ENCODE measurements around the gene HOXA1. TPM values are rescaled to one million over a fixed set of nuclear protein-coding genes. Genes with fewer than 3 reads are reported as not detected.
A peak's percentile ranks its signal among the peaks of the same experiment; 100 is the strongest.

HOXA1 gene
- total RNA-seq, 1 experiment from 2014 or later: 5.6 TPM

DNA sequence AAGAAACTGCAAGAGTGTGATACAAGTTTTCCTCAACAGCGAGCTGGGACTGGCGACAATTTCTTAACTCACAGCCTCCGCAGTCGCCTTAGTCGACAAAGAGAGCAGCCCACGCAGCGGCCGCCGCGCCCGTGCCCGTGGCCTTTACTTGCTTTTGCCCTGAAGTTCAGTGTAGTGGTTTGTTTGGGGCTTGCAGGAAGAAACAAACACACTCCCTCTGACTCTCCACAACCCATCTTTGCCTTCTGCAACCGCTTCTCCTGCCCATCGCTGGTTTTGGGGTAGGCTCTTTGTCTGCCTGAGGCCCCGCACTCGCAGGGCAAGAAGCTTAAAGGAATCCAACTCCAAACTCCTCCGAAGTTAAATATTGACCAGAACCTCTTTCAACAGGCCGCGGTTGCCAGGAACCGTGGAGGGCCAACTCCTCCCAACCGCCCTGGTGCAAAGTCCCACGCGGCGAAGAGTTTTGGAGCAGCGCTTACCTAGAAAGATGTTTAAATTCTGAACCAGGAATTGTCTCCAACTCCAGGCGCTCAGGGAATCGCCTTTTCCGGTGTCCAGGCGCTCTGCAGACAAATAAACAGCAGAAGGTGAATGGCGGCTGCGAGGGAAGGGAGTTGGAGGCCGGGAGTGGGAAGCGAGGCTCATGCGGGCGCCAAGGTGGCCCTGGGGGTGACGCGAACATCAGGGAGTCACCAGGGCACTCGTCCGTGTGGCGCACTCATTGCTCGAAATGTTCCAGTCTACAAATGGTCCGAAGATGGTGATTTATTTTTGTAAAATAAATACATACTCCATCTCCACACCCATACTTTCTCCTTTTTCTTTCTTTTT is 26.5 kb upstream of the HOXA1 start:
- in situ Hi-C loops (cut with HindIII; ENCODE audit: low pct_unique_long_range_greater_than_20kb, low sequenced_read_pairs): loop anchor here (10.0 kb wide), 1 partner anchor 267 kb away; no protein-coding TSS in a partner anchor
- DNase-seq (ENCODE audit: low read depth, low spot score): no peak

DNA sequence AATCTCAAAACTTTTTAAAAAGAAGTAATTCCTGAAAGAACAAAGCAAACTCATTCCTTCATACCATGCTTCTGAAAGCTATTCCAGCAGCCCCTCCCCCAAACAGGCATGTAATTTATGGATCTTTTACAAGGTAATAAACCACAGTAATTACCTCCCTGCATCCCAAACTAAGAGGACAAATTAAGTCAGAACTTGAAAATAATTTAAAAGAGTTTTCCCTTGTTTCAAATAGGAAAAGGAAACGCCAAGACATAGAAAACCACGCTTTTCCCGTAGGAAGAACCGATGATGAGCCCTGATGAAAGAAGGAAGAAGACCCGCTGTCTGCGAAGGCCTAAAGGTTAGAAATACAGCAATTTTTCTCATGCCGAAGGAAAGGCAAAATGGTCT is 25.9 kb upstream of the HOXA1 start:
- no peak for DNase-seq (ENCODE audit: low read depth, low spot score)
- in situ Hi-C loops (cut with HindIII; ENCODE audit: low pct_unique_long_range_greater_than_20kb, low sequenced_read_pairs): loop anchor here (10.0 kb wide), 1 partner anchor 267 kb away; no protein-coding TSS in a partner anchor

DNA sequence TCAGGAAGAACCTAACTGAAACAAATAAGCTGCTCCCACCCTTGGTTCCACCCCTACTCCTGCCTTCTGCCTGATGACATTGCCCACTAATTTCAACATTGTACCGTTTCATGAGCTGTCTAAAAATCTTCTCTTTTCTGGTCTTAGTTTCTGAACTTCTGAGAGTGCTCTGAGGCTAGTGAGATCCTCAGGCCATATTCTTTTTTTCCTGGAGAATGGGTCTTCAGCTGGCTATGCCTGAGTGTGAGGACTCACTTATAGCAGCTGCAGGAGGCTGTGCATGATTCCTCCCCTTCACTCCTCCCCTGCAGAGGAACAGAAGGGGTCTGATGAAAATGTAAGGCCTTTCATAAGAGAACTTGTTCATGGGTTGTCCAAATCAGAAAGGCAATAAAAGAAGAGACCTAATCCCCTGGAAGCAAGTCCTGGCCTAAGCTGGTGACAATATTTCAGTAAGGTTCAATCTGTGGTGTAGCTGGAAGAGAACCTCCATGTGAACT is 23.7 kb upstream of the HOXA1 start:
- in situ Hi-C loops (cut with HindIII; ENCODE audit: low pct_unique_long_range_greater_than_20kb, low sequenced_read_pairs): no loop called here
- no peak for DNase-seq (ENCODE audit: low read depth, low spot score)

DNA sequence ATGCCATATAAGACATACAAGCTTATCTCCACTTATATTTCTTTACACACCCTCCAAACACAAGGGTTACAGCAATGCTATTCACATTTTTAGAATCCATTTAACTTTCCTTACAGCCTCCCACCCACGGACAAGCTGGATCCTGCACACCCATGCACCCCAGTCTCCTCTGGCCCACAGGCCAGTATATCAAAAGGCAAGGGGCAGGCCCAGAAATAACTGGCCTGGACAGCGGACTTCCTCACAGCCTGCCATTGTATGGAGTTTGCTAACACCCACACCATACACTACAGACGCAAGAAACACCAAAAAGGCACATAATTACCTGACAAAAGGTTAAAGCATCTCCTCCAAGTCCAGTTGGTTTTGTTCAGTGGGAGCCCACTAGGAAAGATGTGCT is 22.8 kb upstream of the HOXA1 start:
- no peak for DNase-seq (ENCODE audit: low read depth, low spot score)
- in situ Hi-C loops (cut with HindIII; ENCODE audit: low pct_unique_long_range_greater_than_20kb, low sequenced_read_pairs): no loop called here

DNA sequence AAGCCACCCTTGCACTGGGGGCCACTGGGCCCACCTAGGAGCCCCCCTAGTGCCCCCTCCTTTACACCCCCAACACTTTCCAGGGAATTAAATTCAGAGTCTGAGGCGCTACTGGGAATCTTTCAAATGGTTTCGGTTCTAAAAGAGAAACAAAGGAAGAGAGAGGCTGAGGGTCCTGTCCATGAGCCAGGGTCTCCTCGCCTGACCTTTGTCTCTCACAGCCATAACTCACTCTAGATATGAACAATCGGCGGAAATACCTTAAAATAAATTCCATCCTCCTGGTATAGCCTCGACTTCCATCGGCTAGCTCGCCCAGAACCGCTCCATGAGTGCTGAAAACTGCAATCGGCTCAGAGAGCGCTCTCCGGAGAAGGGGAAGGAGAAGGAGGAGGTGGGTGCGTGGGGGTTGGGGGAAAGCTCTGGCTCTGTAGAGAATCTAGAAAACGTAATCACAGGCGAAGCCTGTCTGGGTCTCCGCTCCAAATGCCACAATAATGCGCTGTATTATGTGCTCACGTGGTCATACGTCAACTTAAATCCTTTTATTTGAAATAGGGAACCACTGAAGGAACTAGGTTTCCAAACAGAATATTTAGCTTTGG is 22.2 kb upstream of the HOXA1 start:
- no peak for DNase-seq (ENCODE audit: low read depth, low spot score)
- in situ Hi-C loops (cut with HindIII; ENCODE audit: low pct_unique_long_range_greater_than_20kb, low sequenced_read_pairs): no loop called here

DNA sequence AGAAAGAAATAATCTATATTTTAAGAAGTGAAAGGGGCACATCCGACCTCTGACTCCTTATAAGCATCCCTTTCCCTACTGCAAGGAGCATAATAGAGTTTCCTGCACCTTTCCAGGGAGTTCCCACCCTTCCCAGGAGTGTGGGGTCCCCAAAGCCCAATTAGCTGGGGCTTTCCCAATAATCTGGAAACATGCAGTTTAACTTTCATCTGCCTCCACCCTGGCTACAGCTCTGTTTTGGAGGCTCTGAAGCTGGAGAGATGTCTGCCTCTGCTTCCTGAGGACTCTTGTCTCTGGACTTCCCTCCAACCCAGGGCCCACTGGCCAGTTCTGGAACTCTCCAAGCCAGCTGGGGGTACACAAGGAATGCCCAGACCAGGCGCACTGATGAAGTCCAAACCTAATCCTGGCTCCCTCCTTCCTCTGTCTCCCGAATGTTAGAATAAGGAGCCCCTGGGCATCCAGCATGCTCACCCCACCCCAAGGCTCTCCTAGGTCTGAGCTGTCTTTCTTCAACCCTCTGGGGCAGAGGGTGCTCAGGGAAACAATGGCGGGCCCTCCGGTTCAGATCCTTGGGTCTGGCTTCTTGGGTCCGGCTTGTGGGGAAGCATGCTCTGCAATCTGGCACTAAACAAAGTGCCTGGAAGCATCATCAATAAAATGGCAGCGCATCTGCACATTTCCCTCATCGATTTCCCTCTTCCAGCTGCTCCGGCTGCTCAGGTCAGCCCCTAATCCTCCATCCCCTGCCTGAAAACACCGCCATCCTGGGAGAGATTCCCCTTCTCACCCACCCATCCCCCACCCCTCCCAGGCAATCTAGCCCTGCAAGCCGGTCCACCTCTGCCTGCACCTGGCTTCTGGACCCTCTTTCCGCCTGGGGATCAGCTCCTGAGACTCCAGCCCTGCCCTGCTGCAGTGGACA is 21.4 kb upstream of the HOXA1 start:
- DNase-seq (ENCODE audit: low read depth, low spot score): no peak
- in situ Hi-C loops (cut with HindIII; ENCODE audit: low pct_unique_long_range_greater_than_20kb, low sequenced_read_pairs): no loop called here

DNA sequence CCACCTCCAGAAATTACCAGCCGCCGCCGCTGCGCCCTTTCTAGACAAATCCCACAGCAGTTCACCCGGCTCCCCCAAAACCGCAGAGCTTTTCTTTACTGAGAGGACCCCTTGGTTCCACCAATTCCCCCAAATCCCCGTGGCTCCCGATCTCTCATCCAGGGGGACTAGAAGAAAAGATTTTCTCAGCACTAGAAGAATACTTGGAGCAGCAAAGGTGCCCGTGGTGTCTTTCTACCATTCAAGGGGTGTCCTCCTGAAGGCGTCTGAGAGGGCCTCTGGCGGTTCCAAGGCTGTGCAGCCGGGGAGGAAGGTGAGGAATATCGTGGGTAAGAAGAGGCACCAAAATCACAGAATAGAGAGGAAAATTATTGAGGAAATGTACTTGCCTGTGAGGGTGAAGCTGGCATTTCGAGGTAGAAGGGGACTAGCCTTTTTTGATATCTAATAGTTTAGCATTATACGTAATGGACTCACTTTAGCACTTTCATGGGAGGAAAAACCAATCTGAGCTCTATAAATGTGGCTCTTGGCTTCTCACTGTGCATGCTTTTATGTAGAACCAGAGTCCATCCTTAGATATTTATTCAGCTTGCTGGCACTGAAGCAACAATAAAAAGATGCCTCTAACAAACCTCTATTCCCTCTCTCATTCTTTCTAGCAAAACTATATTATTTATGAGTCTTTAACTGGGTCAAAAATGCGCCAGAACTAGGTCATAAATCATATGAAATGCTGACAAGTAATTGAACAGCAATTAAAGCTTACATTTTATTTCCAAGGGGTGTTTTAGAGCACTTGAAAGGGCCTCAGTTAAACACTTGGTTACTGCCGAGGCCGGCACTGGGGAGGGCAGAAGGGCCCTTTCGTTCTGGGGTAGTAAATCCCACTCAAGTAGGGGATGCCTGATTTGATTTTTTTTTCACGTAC is 20.5 kb upstream of the HOXA1 start:
- in situ Hi-C loops (cut with HindIII; ENCODE audit: low pct_unique_long_range_greater_than_20kb, low sequenced_read_pairs): no loop called here
- DNase-seq (ENCODE audit: low read depth, low spot score): no peak

DNA sequence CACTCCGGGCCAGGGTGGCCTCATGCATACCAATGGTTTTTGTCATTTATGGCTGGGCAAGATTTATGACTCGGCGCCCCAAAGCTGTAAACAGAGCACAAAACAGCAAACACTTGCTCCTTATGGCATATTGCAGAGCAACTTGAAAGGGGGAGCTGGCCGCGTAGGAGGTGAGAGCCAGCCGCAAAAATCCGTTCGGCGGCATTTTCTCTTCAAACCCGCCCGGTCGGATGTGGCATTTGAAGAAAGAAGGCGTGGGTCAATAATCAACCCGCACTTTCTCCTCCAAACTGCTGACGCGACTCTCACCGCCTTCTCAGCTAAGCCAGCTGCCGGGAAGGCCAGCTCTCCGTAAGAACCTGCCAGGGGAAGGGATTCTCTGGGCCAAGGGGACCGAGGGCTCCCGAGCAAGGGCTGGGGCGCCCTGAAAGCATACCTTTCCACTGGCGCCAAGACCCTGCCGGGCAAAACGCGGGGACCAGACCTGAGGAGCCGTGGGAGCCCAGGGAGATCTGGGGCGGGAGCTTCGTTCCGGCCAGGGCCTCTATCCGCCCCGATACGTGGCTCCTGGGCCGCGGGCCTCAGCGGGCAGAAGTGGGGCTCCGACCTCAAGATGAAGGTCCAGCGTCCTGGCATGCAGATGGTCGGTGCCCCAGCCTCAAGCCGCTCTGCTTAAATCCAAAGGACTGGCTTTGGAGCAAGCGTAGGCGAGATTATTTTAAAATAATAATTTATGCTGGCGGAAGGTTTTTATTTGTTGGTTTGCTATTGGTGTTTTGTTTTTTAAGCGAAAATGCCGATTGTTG is 19.6 kb upstream of the HOXA1 start:
- in situ Hi-C loops (cut with HindIII; ENCODE audit: low pct_unique_long_range_greater_than_20kb, low sequenced_read_pairs): no loop called here
- DNase-seq (ENCODE audit: low read depth, low spot score): no peak

DNA sequence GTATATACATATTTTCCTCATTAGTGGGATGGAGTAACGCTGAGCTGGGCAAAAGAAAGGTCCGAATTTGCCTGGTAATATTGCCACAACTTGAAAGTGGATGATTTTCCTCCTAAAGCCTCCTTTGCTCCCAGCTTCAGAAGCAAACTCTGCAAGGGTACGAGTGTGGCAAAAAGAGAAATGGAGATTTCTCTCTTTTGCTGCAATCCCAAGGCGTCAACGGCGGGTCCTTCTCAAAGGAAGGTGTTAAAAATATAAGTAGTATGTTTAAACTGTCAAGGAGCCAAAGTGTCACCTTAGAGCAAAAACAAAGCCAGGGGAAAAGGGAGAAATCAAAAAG is 19.1 kb upstream of the HOXA1 start:
- in situ Hi-C loops (cut with HindIII; ENCODE audit: low pct_unique_long_range_greater_than_20kb, low sequenced_read_pairs): no loop called here
- no peak for DNase-seq (ENCODE audit: low read depth, low spot score)

DNA sequence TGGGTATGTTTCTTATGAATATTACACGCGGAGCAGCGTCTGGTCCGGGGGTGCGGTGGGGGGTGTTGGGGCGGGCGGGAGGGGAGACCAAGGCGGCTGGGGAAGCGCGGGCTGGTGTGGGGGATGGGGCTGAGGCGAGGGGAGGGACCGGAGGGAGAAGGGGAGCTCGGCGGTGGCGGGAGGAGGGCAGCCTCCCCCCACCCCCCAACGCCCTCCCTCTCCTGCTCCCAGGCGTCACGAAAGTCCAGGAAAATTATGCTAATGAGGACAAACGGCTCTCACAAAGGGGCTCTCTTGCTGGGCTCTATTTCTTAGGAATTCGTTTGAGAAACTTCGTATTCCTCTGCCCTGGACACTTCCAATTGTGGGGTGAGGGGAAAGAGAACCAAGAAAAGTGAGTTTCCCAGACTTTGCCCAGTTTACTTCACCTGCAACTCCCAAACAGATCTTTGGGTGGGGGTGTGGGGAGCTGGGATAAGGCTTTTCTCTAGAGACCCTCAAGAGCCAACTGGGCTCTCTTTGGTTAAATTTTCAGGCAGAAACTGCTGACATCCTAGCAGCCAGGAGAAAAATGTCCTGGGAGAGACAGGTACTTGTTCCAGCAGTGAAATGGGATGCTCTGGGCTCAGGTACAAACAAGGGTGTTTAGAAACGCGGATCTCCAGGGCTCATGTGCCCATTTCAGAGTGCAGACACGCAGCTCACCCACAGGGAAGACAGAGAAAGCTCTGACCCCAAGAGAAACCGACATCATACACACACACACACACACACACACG is 18.4 kb upstream of the HOXA1 start:
- DNase-seq (ENCODE audit: low read depth, low spot score): peak; percentile 65
- in situ Hi-C loops (cut with HindIII; ENCODE audit: low pct_unique_long_range_greater_than_20kb, low sequenced_read_pairs): no loop called here

DNA sequence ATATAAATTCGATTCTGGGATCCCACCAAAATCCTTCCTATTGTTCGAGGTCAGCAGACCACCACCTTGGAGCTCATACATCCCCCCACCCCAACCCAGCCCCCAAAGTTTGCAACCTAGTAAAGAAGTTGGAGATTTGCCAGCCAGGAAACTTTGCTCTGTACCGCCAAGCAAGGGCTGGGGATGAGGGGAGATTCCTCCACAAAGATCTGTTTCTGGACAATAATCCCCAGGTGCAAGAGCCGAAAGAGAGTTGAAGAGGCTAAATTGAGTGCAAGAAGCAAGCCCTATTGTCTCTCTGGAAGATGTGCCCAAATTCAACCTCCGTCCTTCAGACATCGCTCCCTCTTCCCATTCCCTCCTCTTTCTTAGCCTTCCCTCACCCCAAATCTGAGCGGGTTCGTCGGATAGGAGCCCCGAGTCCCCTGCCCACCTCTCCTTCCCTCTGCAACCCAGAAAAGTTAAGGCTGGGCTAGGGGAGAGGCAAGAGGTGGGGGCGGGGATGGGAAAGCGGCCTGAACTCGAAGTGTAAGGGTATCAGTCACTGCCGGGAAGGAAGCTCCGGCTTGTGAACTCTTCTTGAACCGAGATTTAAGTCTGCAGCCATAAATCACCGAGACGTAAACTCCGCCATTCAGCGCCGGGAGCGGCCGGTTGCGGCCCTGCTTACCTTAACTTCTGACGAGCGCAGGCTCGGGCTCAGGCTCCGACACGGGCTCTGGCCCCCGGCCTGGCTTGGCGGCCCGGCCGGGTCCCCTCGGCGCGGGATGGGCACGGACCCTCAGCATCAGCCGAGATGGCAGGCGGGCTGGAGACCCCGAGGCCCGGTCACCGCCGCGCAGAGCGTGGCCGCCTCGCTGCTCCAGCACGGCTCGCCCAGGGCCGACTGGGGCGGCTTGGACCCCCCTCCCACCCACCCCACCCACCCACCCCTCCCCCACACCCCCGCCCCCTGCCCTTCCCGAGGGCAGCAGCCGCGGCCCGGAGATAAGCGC is 17.5 kb upstream of the HOXA1 start:
- DNase-seq (ENCODE audit: low read depth, low spot score): peak; percentile 73
- in situ Hi-C loops (cut with HindIII; ENCODE audit: low pct_unique_long_range_greater_than_20kb, low sequenced_read_pairs): no loop called here

DNA sequence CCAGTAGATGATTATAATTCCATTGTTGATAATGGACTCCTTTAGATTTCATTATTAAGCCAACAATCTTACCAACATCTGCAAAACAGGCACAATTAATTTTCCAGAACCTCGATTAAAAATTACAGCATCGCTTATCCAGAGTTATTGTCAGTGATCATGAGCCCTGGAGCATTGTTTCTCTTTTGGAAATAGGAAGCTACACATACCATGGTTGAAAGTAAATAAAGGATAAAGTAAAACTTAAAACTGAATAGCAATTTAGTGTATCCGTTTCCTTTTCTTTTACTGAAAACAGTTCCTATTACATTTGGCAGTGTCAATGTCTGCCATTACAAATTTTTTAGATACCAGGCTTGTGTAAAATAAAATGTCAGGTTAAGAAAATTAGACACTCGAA is 16.6 kb upstream of the HOXA1 start:
- in situ Hi-C loops (cut with HindIII; ENCODE audit: low pct_unique_long_range_greater_than_20kb, low sequenced_read_pairs): no loop called here
- no peak for DNase-seq (ENCODE audit: low read depth, low spot score)

DNA sequence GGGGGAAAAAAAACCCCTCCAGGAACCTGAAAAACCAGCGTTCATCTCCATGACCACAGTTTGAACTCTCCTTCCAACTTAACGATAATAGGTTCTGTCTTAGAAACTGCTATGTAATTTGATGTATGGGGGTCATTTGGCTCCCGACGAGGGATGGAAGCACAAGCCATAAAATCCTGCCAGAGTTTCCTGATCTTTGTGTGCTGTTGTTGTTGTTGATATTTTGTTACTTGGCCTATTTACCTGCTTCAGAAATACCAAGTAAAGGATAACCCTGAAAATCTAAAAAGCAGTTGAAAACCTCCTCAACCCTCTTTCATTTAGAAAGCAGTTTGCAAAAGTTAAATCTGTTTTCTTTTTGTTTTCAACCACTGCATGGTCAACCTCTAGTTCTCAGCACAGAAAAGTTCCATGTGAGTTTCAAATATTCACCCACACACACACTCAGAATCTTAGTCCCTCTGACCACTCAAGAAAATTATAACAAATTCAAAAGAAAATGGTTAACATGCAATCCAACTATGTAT is 16.0 kb upstream of the HOXA1 start:
- in situ Hi-C loops (cut with HindIII; ENCODE audit: low pct_unique_long_range_greater_than_20kb, low sequenced_read_pairs): no loop called here
- no peak for DNase-seq (ENCODE audit: low read depth, low spot score)

DNA sequence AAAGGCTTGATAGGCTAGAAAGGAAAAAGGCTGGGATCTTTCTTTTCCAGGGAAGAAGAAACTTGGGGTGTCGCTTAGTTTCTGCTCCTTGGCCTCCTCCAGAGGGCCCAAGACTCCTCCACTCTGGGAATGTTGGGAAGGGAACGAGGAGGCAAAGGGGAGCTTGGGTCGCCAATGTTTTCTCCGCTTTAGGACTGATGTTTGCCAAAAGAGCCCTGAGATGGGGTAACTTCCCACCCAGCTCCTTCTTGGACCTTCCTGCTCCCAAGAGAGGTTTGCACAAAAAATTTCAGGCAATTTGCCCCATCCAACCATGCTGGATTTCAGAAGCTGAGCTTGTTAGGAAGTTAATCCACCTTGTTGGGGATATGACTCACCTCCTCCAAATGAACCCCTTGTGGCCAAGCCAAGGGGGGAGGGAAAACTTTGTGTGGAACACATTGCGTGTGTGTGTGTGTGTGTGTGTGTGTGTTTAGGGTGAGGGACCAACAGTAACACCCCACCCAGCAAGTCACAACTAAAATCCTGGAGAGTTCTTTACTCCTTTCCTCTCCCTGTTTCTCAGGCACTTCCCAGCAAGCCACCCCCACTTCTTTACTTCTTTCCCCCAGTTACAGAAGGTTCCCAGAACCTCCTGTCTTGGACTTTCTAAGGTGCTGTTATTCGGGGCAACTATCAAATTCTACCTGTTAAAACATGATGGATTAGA is 15.4 kb upstream of the HOXA1 start:
- no peak for DNase-seq (ENCODE audit: low read depth, low spot score)
- in situ Hi-C loops (cut with HindIII; ENCODE audit: low pct_unique_long_range_greater_than_20kb, low sequenced_read_pairs): no loop called here

All from SK-MEL-5 (cell line).